GM12875 (cell line): ENCODE measurements around the gene OTOP2.

Source experiments
- H3K4me3 ChIP-seq: one replicate; pipeline ENCODE4 v1.5.1; 2011; ENCODE audit warnings: low read depth, low read length, control low read depth
- CTCF ChIP-seq: IDR thresholded peaks from 2 replicates; pipeline ENCODE4 v1.5.1; 2011; ENCODE audit warnings: low read depth, mild to moderate bottlenecking, control low read depth, inconsistent platforms, low read length, moderate library complexity, borderline replicate concordance; ENCODE audit not compliant: insufficient read depth

Gene OTOP2

GRCh38 chr17:74921769-74922168, 2.3 kb upstream of the OTOP2 start:
- no peak for TF ChIP-seq CTCF
- no peak overlapping the region for H3K4me3 ChIP-seq

DNA sequence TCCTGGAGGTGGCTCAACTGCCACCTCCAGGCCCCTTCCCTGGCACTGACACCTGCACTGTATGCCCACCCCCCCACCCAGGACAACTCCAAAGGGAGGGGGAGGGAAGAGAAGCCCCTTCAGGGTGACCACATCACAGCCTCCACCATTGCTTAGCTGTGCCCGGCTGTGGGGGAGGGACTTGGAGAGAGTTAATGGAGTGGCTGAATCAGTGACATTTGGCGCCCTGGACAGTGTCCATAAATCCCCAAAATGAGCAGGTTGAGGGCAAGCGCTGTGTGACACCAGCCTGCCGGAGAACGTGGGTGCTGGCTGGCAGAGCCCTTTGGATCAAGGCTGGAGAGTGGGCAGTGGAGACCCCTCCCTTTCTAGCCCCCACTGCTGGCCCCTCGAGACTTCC, 1.9 kb upstream of the OTOP2 start:
- TF ChIP-seq CTCF, result no peak
- H3K4me3 ChIP-seq, result no peak overlapping the region

- no peak for TF ChIP-seq CTCF
- no peak within 1 kb of the TSS for H3K4me3 ChIP-seq
Observed at GRCh38 chr17:74922694-74923537, 1.2 kb upstream of the OTOP2 start, which contains the start of gene USH1G. Gene USH1G (minus strand): TSS chr17:74923255. CDS start chr17:74923073, 182 bp downstream.

DNA sequence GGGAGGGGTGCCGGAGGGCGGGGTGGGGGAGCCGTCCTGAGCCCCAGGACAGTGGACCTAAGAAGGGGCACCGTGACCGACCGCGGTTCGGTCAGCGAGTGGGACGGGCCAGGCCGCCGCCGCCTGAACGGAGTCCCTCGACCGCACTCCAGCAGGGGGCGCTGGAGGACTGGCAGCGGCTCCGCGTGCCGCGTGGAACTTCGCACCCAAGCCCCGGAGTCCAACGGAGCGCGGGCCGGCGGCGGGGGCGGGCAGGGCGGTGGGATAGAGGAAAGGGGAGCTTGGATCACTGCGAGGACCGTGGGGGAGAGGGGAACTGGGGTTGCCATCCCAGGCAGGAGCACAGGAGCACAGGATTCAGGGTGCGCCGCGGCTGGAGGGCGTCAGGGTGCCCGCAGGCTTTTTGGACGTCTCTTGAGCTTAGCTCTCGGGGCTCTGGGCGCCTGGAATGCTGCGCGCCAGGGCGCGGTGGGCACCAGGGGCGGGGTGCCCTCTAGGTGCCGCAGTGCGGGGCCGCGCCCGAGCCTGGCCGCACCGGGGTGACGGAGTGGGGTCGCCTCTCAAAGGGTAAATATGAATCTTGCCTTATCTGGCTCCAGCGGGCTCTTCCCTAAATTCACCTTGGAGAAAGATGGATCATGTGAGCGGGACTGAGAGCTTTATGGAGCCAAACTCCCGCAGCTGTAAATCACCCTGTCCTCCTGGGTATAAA, 379 bp upstream of the OTOP2 start:
- no peak overlapping the region for H3K4me3 ChIP-seq
- TF ChIP-seq CTCF, result peak; percentile 88

DNA sequence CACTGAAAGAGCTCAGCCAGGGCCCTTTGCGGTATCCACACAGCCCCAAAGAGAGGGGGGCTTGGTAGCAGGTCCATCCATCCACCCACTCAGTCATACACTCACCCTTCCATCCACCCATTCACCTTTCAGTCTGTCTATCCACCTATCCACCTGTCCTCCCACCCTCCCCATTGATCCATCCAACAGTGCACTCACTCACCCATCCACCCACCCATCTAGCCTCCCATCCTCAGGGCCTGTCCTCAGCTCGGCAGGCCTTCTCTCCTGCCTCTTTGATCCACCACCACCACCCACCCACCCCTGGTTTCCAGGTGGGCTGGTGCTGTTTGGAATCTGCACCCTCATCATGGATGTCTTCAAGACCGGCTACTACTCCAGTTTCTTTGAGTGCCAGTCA, 1.2 kb downstream of the OTOP2 start:
- no peak for TF ChIP-seq CTCF
- no peak overlapping the region for H3K4me3 ChIP-seq

DNA sequence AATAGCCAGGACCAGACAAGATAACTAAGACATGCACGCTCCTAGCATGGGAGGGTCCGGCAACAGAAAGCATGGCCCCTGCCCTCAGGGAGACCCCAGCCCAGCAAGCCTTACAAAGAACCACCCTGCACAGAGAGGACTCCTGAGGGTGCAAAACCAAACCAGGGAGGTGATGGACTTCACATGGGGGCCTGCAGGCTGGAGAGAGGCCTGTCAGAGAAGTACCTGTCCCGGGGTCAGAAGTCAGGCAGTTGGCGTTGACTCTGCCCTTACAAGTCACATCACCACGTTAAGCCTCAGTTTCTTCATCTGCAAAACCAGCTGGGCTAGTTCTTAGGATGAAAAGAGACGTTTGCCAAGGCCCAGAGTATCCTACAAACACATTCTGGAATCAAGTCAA, 4.7 kb downstream of the OTOP2 start:
- no peak overlapping the region for H3K4me3 ChIP-seq
- TF ChIP-seq CTCF, result no peak
